Measurements from ENCODE around the gene CRACR2A. TPM values are rescaled to one million over a fixed set of nuclear protein-coding genes. Genes with fewer than 3 reads are reported as not detected.

The CRACR2A gene
- total RNA-seq = 10 to 100 TPM; 33.2 to 33.5 TPM

- POLR2A ChIA-PET = interaction anchor here (0.7 to 2.9 kb wide), 4 partner anchors 9 to 24 kb away, joined by 3 to 23 read pairs (median 12); no protein-coding TSS in a partner anchor
- CTCF ChIA-PET = interaction anchor here (0.7 to 2.2 kb wide), 2 partner anchors 9 to 19 kb away, joined by 3 to 15 read pairs; no protein-coding TSS in a partner anchor
Measured at GRCh38 chr12:3752741-3753486, at the start of gene CRACR2A. CRACR2A (minus strand) TSS chr12:3753109; CDS start chr12:3696999, 56,110 bp downstream.

- POLR2A ChIA-PET = no interaction called here
- CTCF ChIA-PET = no interaction called here
Measured at GRCh38 chr12:3797531-3798048, 44.7 kb upstream of the CRACR2A start.

- ChIA-PET CTCF (interaction anchor here (1.9 to 2.8 kb wide), 2 partner anchors 9 to 495 kb away, joined by 6 to 11 read pairs; no protein-coding TSS in a partner anchor), POLR2A (no interaction called here)
Measured at GRCh38 chr12:3795492-3796133, 42.7 kb upstream of the CRACR2A start.

GRCh38 chr12:3795066-3795465 lies 42.2 kb upstream of the CRACR2A start:
- ChIA-PET POLR2A (no interaction called here), CTCF (interaction anchor here (1.9 to 2.8 kb wide), 2 partner anchors 9 to 495 kb away, joined by 6 to 11 read pairs; no protein-coding TSS in a partner anchor)

GRCh38 chr12:3792623-3793288 lies 39.8 kb upstream of the CRACR2A start:
- ChIA-PET POLR2A (no interaction called here), CTCF (no interaction called here)

GRCh38 chr12:3791256-3791874 lies 38.5 kb upstream of the CRACR2A start:
- CTCF ChIA-PET = no interaction called here
- POLR2A ChIA-PET = interaction anchor here (0.7 kb wide), 1 partner anchor 1265 kb away, joined by 3 read pairs; no protein-coding TSS in a partner anchor

- CTCF ChIA-PET = no interaction called here
- POLR2A ChIA-PET = interaction anchor here (0.7 kb wide), 1 partner anchor 1266 kb away, joined by 3 read pairs; no protein-coding TSS in a partner anchor
Measured at GRCh38 chr12:3790642-3791041, 37.7 kb upstream of the CRACR2A start.

- POLR2A ChIA-PET = no interaction called here
- CTCF ChIA-PET = interaction anchor here (0.6 kb wide), 1 partner anchor 69 kb away, joined by 3 read pairs; no protein-coding TSS in a partner anchor
Measured at GRCh38 chr12:3789838-3790237, 36.9 kb upstream of the CRACR2A start.

- POLR2A ChIA-PET = no interaction called here
- CTCF ChIA-PET = interaction anchor here (0.8 to 1.2 kb wide), 4 partner anchors 19 to 477 kb away, joined by 3 to 6 read pairs (median 4); no protein-coding TSS in a partner anchor
Measured at GRCh38 chr12:3777206-3777809, 24.4 kb upstream of the CRACR2A start.

- POLR2A ChIA-PET = no interaction called here
- CTCF ChIA-PET = interaction anchor here (1.4 kb wide), 1 partner anchor 475 kb away, joined by 5 read pairs; no protein-coding TSS in a partner anchor
Measured at GRCh38 chr12:3775385-3776035, 22.6 kb upstream of the CRACR2A start.

GRCh38 chr12:3772380-3772779 lies 19.5 kb upstream of the CRACR2A start:
- POLR2A ChIA-PET = interaction anchor here (0.7 to 1.1 kb wide), 2 partner anchors 44 to 105 kb away, joined by 3 read pairs; no protein-coding TSS in a partner anchor
- CTCF ChIA-PET = interaction anchor here (1.3 to 1.8 kb wide), 3 partner anchors 20 to 472 kb away, joined by 3 to 8 read pairs (median 4); partner anchors contain the start of gene CRACR2A

GRCh38 chr12:3771853-3772252 lies 18.9 kb upstream of the CRACR2A start:
- ChIA-PET POLR2A (interaction anchor here (0.7 to 1.1 kb wide), 3 partner anchors 18 to 105 kb away, joined by 3 read pairs; no protein-coding TSS in a partner anchor), CTCF (interaction anchor here (1.3 to 1.8 kb wide), 3 partner anchors 19 to 472 kb away, joined by 3 to 8 read pairs (median 4); partner anchors contain the start of gene CRACR2A)

GRCh38 chr12:3770891-3771290 lies 18.0 kb upstream of the CRACR2A start:
- ChIA-PET POLR2A (interaction anchor here (0.8 kb wide), 1 partner anchor 17 kb away, joined by 3 read pairs; no protein-coding TSS in a partner anchor), CTCF (interaction anchor here (1.6 to 1.8 kb wide), 2 partner anchors 18 to 113 kb away, joined by 3 to 4 read pairs; partner anchors contain the start of gene CRACR2A)

- POLR2A ChIA-PET = no interaction called here
Measured at GRCh38 chr12:3768911-3769447, 16.1 kb upstream of the CRACR2A start.

GRCh38 chr12:3761116-3761735 lies 8.3 kb upstream of the CRACR2A start:
- ChIA-PET POLR2A (no interaction called here), CTCF (no interaction called here)

More at GRCh38 chr12:3768911-3769447, 16.1 kb upstream of the CRACR2A start:
- CTCF ChIA-PET = no interaction called here

- ChIA-PET CTCF (no interaction called here), POLR2A (no interaction called here)
Measured at GRCh38 chr12:3759878-3760277, 7.0 kb upstream of the CRACR2A start.

- POLR2A ChIA-PET = no interaction called here
- CTCF ChIA-PET = no interaction called here
Measured at GRCh38 chr12:3757261-3757660, 4.4 kb upstream of the CRACR2A start.

All from activated CD8-positive, alpha-beta memory T cell treated with anti-CD3 and anti-CD28 coated beads for 36 hours (primary cell).